CD14-positive monocyte (primary cell): ENCODE data around the gene NEGR1. TPM values are rescaled to one million over a fixed set of nuclear protein-coding genes. Genes with fewer than 3 reads are reported as not detected.
"Not testable (repeated sequence)": the region's sequence is repeated elsewhere in the genome, so short reads cannot be mapped to it uniquely, and the experiment has no call there.

Source experiments
- DNase-seq, 3 donors: peaks; one replicate each; pipeline ENCODE4 v3.0.0-alpha.2; 2011 to 2022
- H2AFZ ChIP-seq: 2 replicates; pipeline ENCODE4 v1.6.0; 2012; ENCODE audit warnings: mild to moderate bottlenecking, low read depth, low read length, inconsistent platforms; ENCODE audit not compliant: insufficient read depth, poor library complexity, severe bottlenecking
- H3K27ac ChIP-seq, 2 donors: 1 replicate in 1 of 2; 2 replicates in 1 of 2; pipeline ENCODE4 v1.5.1; 2012 to 2013; ENCODE audit warnings: low read length in 2 of 2, control low read depth in 1 of 2, inconsistent platforms in 1 of 2, low read depth in 1 of 2, mild to moderate bottlenecking in 1 of 2
- H3K27me3 ChIP-seq, 2 donors: one replicate each; pipeline versions ENCODE4 v1.6.0 to v1.6.1; 2011 to 2013; ENCODE audit warnings: low read length in 2 of 2; ENCODE audit not compliant: control insufficient read depth in 2 of 2, insufficient read depth in 2 of 2
- H3K36me3 ChIP-seq, 2 donors: replicated peaks in 1 of 2; 1 replicate in 1 of 2; 2 replicates in 1 of 2; pipeline versions ENCODE4 v1.5.1 to v1.6.1; 2012 to 2013; ENCODE audit warnings: low read length in 2 of 2, control low read depth in 1 of 2, inconsistent platforms in 1 of 2, mild to moderate bottlenecking in 1 of 2; ENCODE audit not compliant: insufficient read depth in 2 of 2, control insufficient read depth in 1 of 2
- H3K4me1 ChIP-seq, 2 donors: 1 replicate in 1 of 2; 2 replicates in 1 of 2; pipeline versions ENCODE4 v1.5.1 to v1.6.1; 2012 to 2013; ENCODE audit warnings: low read length in 2 of 2, control low read depth in 1 of 2, inconsistent platforms in 1 of 2, mild to moderate bottlenecking in 1 of 2, moderate library complexity in 1 of 2; ENCODE audit not compliant: insufficient read depth in 2 of 2, control insufficient read depth in 1 of 2
- H3K4me2 ChIP-seq: replicated peaks from 2 replicates; pipeline ENCODE3; 2012; ENCODE audit warnings: low read length, moderate library complexity, mild to moderate bottlenecking; ENCODE audit not compliant: poor library complexity, severe bottlenecking; ENCODE audit errors: extremely low read depth
- H3K4me3 ChIP-seq, 3 experiments: fragments of 200-600 bp in 1 of 3; sonication (generic) in 1 of 3; replicated peaks in 1 of 3; 1 replicate in 2 of 3; 2 replicates in 1 of 3; pipeline ENCODE4 v1.5.1; 2011 to 2013; ENCODE audit warnings: low read length in 3 of 3, mild to moderate bottlenecking in 3 of 3, control low read depth in 2 of 3, low read depth in 2 of 3, inconsistent platforms in 1 of 3, moderate library complexity in 1 of 3
- H3K79me2 ChIP-seq: 2 replicates; pipeline ENCODE4 v1.6.0; 2012; ENCODE audit warnings: mild to moderate bottlenecking, control low read depth, inconsistent platforms, low read length, moderate library complexity; ENCODE audit not compliant: insufficient read depth
- H3K9ac ChIP-seq: 2 replicates; pipeline ENCODE4 v1.6.0; 2017; ENCODE audit warnings: low read length, mild to moderate bottlenecking; ENCODE audit not compliant: insufficient read depth, poor library complexity, severe bottlenecking
- H3K9me3 ChIP-seq, 2 donors: replicated peaks in 1 of 2; 1 replicate in 1 of 2; 2 replicates in 1 of 2; pipeline versions ENCODE4 v1.5.1 to v1.6.1; 2012 to 2013; ENCODE audit warnings: low read length in 2 of 2, control low read depth in 1 of 2; ENCODE audit not compliant: control insufficient read depth in 1 of 2, insufficient read depth in 1 of 2
- H4K20me1 ChIP-seq: 2 replicates; pipeline ENCODE4 v1.6.0; 2012; ENCODE audit warnings: mild to moderate bottlenecking, low read length, control low read depth, moderate library complexity; ENCODE audit not compliant: insufficient read depth
- H3K27ac Mint-ChIP-seq, 7 donors: one replicate each; pipeline ENCODE4 v1.8.0; 2020; ENCODE audit warnings: mild to moderate bottlenecking in 7 of 7, mixed read lengths in 7 of 7, moderate library complexity in 6 of 7, inconsistent platforms in 2 of 7
- H3K27me3 Mint-ChIP-seq, 3 donors: one replicate each; pipeline ENCODE4 v1.8.0; 2021 to 2022; ENCODE audit warnings: low read depth in 3 of 3, mild to moderate bottlenecking in 3 of 3, mixed read lengths in 3 of 3, moderate library complexity in 3 of 3, inconsistent platforms in 1 of 3
- H3K36me3 Mint-ChIP-seq, 2 donors: one replicate each; pipeline ENCODE4 v1.8.0; 2020; ENCODE audit warnings: mixed read lengths in 2 of 2, inconsistent platforms in 1 of 2, mild to moderate bottlenecking in 1 of 2
- H3K4me1 Mint-ChIP-seq: one replicate; pipeline ENCODE4 v1.8.0; 2020; ENCODE audit warnings: mild to moderate bottlenecking, mixed read lengths
- H3K4me3 Mint-ChIP-seq, 2 donors: one replicate each; pipeline ENCODE4 v1.8.0; 2020; ENCODE audit warnings: mild to moderate bottlenecking in 2 of 2, mixed read lengths in 2 of 2, moderate library complexity in 1 of 2
- H3K9me3 Mint-ChIP-seq, 7 donors: one replicate each; pipeline ENCODE4 v1.8.0; 2020 to 2022; ENCODE audit warnings: mixed read lengths in 7 of 7, mild to moderate bottlenecking in 6 of 7, moderate library complexity in 6 of 7, inconsistent platforms in 2 of 7
- WGBS: methylation state at CpG from one replicate; pipeline ENCODE4 v1.1.5; 2013; ENCODE audit warnings: missing lambda C conversion rate; ENCODE audit not compliant: insufficient coverage; 5-methylcytosine and 5-hydroxymethylcytosine counted together
- intact Hi-C, 2 donors: fragments of 100-400 bp; cut with micrococcal nuclease; formaldehyde crosslinking; loops; one replicate each; pipeline versions ENCODE4 v1.15.0 to v1.15.1; 2023
- polyA plus RNA-seq, 3 donors: library from polyadenylated mRNA; depleted of rRNA in 1 of 3; unstranded in 2 of 3; stranded (reverse) in 1 of 3; fragments of 300-500 nt in 2 of 3; fragments of >200 nt in 1 of 3; fragmentation: Illumina TruSeq in 2 of 3; gene quantifications; 1 replicate in 2 of 3; 2 replicates in 1 of 3; pipeline ENCODE4 v1.2.3, GENCODE V29; 2012 to 2021
- TF ChIP-seq, protein P1 (sequence below): fragments of 200-600 bp; IDR thresholded peaks from one replicate; pipeline ENCODE4 v1.8.0; 2022; ENCODE audit warnings: antibody characterized with exemption, mild to moderate bottlenecking

Gene NEGR1
- polyA plus RNA-seq, 3 donors, result 0.03 to 0.15 (median 0.13) TPM

DNA sequence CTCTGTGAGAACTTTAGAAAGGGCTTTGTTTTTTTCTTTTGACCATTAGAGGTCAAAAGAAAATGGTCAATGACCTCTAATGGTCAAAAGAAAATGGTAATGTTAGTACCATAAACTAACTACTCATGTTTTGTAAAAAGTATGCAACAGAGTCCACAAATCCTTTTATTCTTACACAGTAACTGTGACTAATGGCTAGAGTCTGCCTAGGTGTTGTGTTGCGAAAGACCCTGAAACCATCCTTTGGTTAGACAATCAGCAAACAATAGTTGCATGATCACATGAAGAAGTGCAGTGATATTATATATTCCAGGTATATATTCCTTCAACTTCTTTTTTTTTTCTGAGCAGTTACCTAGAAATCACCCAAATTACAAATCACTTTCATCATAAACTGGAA is 40.9 kb downstream of the NEGR1 start:
- Histone ChIP-seq H3K4me1 (no peaks in the 10 kb centered on the region), H4K20me1 (no peaks in the 10 kb centered on the region), H3K4me2 (no peak overlapping the region), H3K27me3 (no peaks in the 10 kb centered on the region), H3K36me3 (no peaks in the 10 kb centered on the region), H3K4me3 (no peak overlapping the region), H3K9me3 (no peaks in the 10 kb centered on the region), H3K27ac (no peak overlapping the region), H3K9ac (no peak overlapping the region), H2AFZ (no peak overlapping the region), H3K79me2 (no peaks in the 10 kb centered on the region)
- Mint-ChIP-seq H3K4me1 (no peaks in the 10 kb centered on the region), H3K36me3 (no peaks in the 10 kb centered on the region), H3K4me3 (no peak overlapping the region), H3K27ac (no peak overlapping the region), H3K27me3 (no peaks in the 10 kb centered on the region), H3K9me3 (peaks cover 0 to 4% (median 0%) of the 10 kb centered on the region in 7 donors)
- intact Hi-C loops, result no loop called here
- no CpG with 5 or more reads among the region's 1 CpG for whole genome bisulfite sequencing
- TF ChIP-seq, protein P1, sequence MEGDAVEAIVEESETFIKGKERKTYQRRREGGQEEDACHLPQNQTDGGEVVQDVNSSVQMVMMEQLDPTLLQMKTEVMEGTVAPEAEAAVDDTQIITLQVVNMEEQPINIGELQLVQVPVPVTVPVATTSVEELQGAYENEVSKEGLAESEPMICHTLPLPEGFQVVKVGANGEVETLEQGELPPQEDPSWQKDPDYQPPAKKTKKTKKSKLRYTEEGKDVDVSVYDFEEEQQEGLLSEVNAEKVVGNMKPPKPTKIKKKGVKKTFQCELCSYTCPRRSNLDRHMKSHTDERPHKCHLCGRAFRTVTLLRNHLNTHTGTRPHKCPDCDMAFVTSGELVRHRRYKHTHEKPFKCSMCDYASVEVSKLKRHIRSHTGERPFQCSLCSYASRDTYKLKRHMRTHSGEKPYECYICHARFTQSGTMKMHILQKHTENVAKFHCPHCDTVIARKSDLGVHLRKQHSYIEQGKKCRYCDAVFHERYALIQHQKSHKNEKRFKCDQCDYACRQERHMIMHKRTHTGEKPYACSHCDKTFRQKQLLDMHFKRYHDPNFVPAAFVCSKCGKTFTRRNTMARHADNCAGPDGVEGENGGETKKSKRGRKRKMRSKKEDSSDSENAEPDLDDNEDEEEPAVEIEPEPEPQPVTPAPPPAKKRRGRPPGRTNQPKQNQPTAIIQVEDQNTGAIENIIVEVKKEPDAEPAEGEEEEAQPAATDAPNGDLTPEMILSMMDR, result no peak
- no peak for DNase-seq

DNA sequence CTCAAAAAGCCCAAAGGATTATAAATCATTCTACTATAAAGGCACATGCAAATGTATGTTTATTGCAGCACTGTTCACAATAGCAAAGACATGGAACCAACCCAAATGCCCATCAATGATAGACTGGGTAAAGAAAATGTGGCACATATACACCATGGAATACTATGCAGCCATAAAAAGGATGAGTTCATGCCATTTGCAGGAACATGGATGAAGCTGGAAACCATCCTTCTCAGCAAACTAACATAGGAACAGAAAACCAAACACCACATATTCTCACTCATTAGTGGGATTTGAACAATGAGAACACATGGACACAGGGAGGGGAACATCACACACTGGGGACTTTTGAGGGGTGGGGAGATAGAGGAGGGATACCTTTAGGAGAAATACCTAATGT is 46.4 kb downstream of the NEGR1 start:
- H3K79me2 ChIP-seq, H3K4me1 ChIP-seq, H3K4me3 Mint-ChIP-seq, H3K9me3 ChIP-seq, intact Hi-C loops, H3K27ac ChIP-seq, H3K27ac Mint-ChIP-seq, DNase-seq, H3K27me3 Mint-ChIP-seq, H2AFZ ChIP-seq, H3K36me3 ChIP-seq, H3K36me3 Mint-ChIP-seq, H3K27me3 ChIP-seq, H3K4me1 Mint-ChIP-seq, H3K4me2 ChIP-seq, H3K9ac ChIP-seq, H4K20me1 ChIP-seq, H3K4me3 ChIP-seq: not testable (repeated sequence)
- peaks cover 1 to 15% (median 4%) of the 10 kb centered on the region in 7 donors for H3K9me3 Mint-ChIP-seq
